Smooth muscle cell (in vitro differentiated cells): ENCODE data around the gene HNRNPA1L2. TPM values are rescaled to one million over a fixed set of nuclear protein-coding genes. Genes with fewer than 3 reads are reported as not detected.
"Not testable (repeated sequence)": the region's sequence is repeated elsewhere in the genome, so short reads cannot be mapped to it uniquely, and the experiment has no call there.

Source experiments
- DNase-seq: peaks from one replicate; lab custom pipeline; 2025; ENCODE audit not compliant: unreplicated experiment; lab: John Stamatoyannopoulos, UW
- H2AFZ ChIP-seq: fragments of 200-600 bp; sonication (generic); 2 replicates; pipeline ENCODE4 v1.6.0; 2016; ENCODE audit warnings: antibody characterized with exemption, low read depth, mild to moderate bottlenecking
- H3F3A ChIP-seq: fragments of 200-600 bp; sonication (generic); 2 replicates; pipeline ENCODE4 v1.6.0; 2017; ENCODE audit warnings: antibody characterized with exemption, low read depth
- H3K27ac ChIP-seq: fragments of 200-600 bp; sonication (generic); 2 replicates; pipeline ENCODE4 v1.5.1; 2016; ENCODE audit warnings: low read depth, mild to moderate bottlenecking
- H3K27me3 ChIP-seq: fragments of 200-600 bp; sonication (generic); 2 replicates; pipeline ENCODE4 v1.6.1; 2016; ENCODE audit warnings: low read depth, mild to moderate bottlenecking
- H3K36me3 ChIP-seq: fragments of 200-600 bp; sonication (generic); 2 replicates; pipeline ENCODE4 v1.5.1; 2016; ENCODE audit warnings: low read depth
- H3K4me1 ChIP-seq: fragments of 200-600 bp; sonication (generic); 2 replicates; pipeline ENCODE4 v1.5.1; 2016; ENCODE audit warnings: low read depth
- H3K4me2 ChIP-seq: fragments of 200-600 bp; sonication (generic); 2 replicates; pipeline ENCODE4 v1.6.0; 2016; ENCODE audit warnings: mild to moderate bottlenecking
- H3K4me3 ChIP-seq: fragments of 200-600 bp; sonication (generic); 2 replicates; pipeline ENCODE4 v1.5.1; 2016; ENCODE audit warnings: mild to moderate bottlenecking
- H3K79me2 ChIP-seq: fragments of 200-600 bp; sonication (generic); 2 replicates; pipeline ENCODE4 v1.6.0; 2016; ENCODE audit warnings: low read depth, mild to moderate bottlenecking
- H3K9ac ChIP-seq: fragments of 200-600 bp; sonication (generic); 2 replicates; pipeline ENCODE4 v1.6.0; 2016; ENCODE audit warnings: low read depth
- H3K9me3 ChIP-seq: fragments of 200-600 bp; sonication (generic); replicated peaks from 2 replicates; pipeline ENCODE4 v1.5.1; 2016; ENCODE audit warnings: low read depth
- H4K20me1 ChIP-seq: fragments of 200-600 bp; sonication (generic); 2 replicates; pipeline ENCODE4 v1.6.0; 2016; ENCODE audit warnings: low read depth
- CTCF ChIP-seq: fragments of 200-600 bp; sonication (generic); IDR thresholded peaks from 2 replicates; pipeline ENCODE4 v1.5.1; 2017; ENCODE audit warnings: borderline replicate concordance, mild to moderate bottlenecking, antibody characterized with exemption; ENCODE audit not compliant: insufficient read depth, poor library complexity, severe bottlenecking
- WGBS: methylation state at CpG from one replicate; pipeline ENCODE4 v1.1.7; 2016; ENCODE audit warnings: low lambda C conversion rate; 5-methylcytosine and 5-hydroxymethylcytosine counted together
- polyA plus RNA-seq: library from polyadenylated mRNA; unstranded; fragments of >200 nt; fragmentation: Nextera tagmentation; extraction: Ambion mirVana; gene quantifications from 2 replicates; pipeline ENCODE4 v1.2.1, GENCODE V29; 2016
- total RNA-seq: library from RNA; depleted of rRNA; stranded (reverse); fragments of >200 nt; gene quantifications from 2 replicates; pipeline ENCODE4 v1.2.3, GENCODE V29; 2014

The HNRNPA1L2 gene
- total and polyA plus RNA-seq, 2 experiments from 2014 or later = 7.8 to 11.9 TPM

GRCh38 chr13:52599037-52599847 lies 43.0 kb upstream of the HNRNPA1L2 start:
- WGBS = 21% methylated on average over 13 of the region's 13 CpGs
- H2AFZ ChIP-seq = peak overlapping the region; percentile 80
- H3K36me3 ChIP-seq = no peaks in the 10 kb centered on the region
- H3K79me2 ChIP-seq = no peaks in the 10 kb centered on the region
- no peaks in the 10 kb centered on the region for H3K27me3 ChIP-seq
- peak overlapping the region; percentile 40 for H3K27ac ChIP-seq
- TF ChIP-seq CTCF = no peak
- peak overlapping the region; percentile 96 for H3K4me2 ChIP-seq
- H3K4me3 ChIP-seq = peak overlapping the region; percentile 73
- H3K9ac ChIP-seq = no peak overlapping the region
- no peak for DNase-seq
- no peaks in the 10 kb centered on the region for H3K9me3 ChIP-seq
- H4K20me1 ChIP-seq = no peaks in the 10 kb centered on the region
- H3K4me1 ChIP-seq = peaks cover 11% of the 10 kb centered on the region
- H3F3A ChIP-seq = no peaks in the 10 kb centered on the region

GRCh38 chr13:52599848-52600603 lies 42.2 kb upstream of the HNRNPA1L2 start:
- Histone ChIP-seq H3K4me3 (peak overlapping the region; percentile 73), H3K36me3 (no peaks in the 10 kb centered on the region), H4K20me1 (no peaks in the 10 kb centered on the region), H3F3A (no peaks in the 10 kb centered on the region), H3K27me3 (no peaks in the 10 kb centered on the region), H3K9ac (peak overlapping the region; percentile 31), H3K4me1 (peaks cover 11% of the 10 kb centered on the region), H2AFZ (peak overlapping the region; percentile 80), H3K79me2 (no peaks in the 10 kb centered on the region), H3K4me2 (peak overlapping the region; percentile 96), H3K27ac (peak overlapping the region; percentile 40), H3K9me3 (no peaks in the 10 kb centered on the region)
- 2% methylated on average over 58 of the region's 73 CpGs for WGBS
- DNase-seq = peak; percentile 52
- TF ChIP-seq CTCF = no peak

- 38% methylated on average over 3 of the region's 3 CpGs for WGBS
- peak overlapping the region; percentile 73 for H3K4me3 ChIP-seq
Measured at GRCh38 chr13:52600666-52601065, 41.6 kb upstream of the HNRNPA1L2 start.

GRCh38 chr13:52603316-52603715 lies 38.9 kb upstream of the HNRNPA1L2 start:
- H3K27ac ChIP-seq, H3K9ac ChIP-seq, H3K79me2 ChIP-seq, H3K4me3 ChIP-seq, H3F3A ChIP-seq, H3K4me2 ChIP-seq, H4K20me1 ChIP-seq, H3K36me3 ChIP-seq, H3K27me3 ChIP-seq, DNase-seq, H2AFZ ChIP-seq, H3K9me3 ChIP-seq: not testable (repeated sequence)
- 100% methylated on average over 4 of the region's 4 CpGs for WGBS
- peaks cover 11% of the 10 kb centered on the region for H3K4me1 ChIP-seq

More at GRCh38 chr13:52600666-52601065, 41.6 kb upstream of the HNRNPA1L2 start:
- TF ChIP-seq CTCF = no peak
- Histone ChIP-seq H3K4me1 (peaks cover 11% of the 10 kb centered on the region), H3F3A (no peaks in the 10 kb centered on the region), H3K27ac (no peak overlapping the region), H3K79me2 (no peaks in the 10 kb centered on the region), H4K20me1 (no peaks in the 10 kb centered on the region), H3K9ac (peak overlapping the region; percentile 31), H3K36me3 (no peaks in the 10 kb centered on the region), H3K4me2 (peak overlapping the region; percentile 96), H3K27me3 (no peaks in the 10 kb centered on the region), H2AFZ (peak overlapping the region; percentile 80), H3K9me3 (no peaks in the 10 kb centered on the region)
- no peak for DNase-seq

- 83% methylated on average over 6 of the region's 6 CpGs for WGBS
Measured at GRCh38 chr13:52606126-52606525, 36.1 kb upstream of the HNRNPA1L2 start.

GRCh38 chr13:52606795-52607194 lies 35.4 kb upstream of the HNRNPA1L2 start:
- not testable (repeated sequence) for H3K9ac ChIP-seq, H3K4me3 ChIP-seq, DNase-seq, H2AFZ ChIP-seq, H4K20me1 ChIP-seq, H3K79me2 ChIP-seq, H3F3A ChIP-seq, H3K36me3 ChIP-seq, H3K27me3 ChIP-seq, H3K27ac ChIP-seq, H3K4me1 ChIP-seq, H3K4me2 ChIP-seq, H3K9me3 ChIP-seq
- WGBS = 90% methylated on average over 1 of the region's 1 CpG

More at GRCh38 chr13:52606126-52606525, 36.1 kb upstream of the HNRNPA1L2 start:
- not testable (repeated sequence) for H3K4me3 ChIP-seq, H3K9ac ChIP-seq, H3K27ac ChIP-seq, H3K4me1 ChIP-seq, H3K27me3 ChIP-seq, H2AFZ ChIP-seq, H3K36me3 ChIP-seq, H3K79me2 ChIP-seq, H3K9me3 ChIP-seq, H3K4me2 ChIP-seq, H4K20me1 ChIP-seq, DNase-seq, H3F3A ChIP-seq
